IMR-90 (cell line): Measurements from ENCODE around the gene PHF21A. TPM values are rescaled to one million over a fixed set of nuclear protein-coding genes. Genes with fewer than 3 reads are reported as not detected.

ENCODE experiments used
- ATAC-seq: fragments of 200-7000 bp; cut with Tn5 transposase; 2 replicates; pipeline ENCODE4 v1.9.1; 2020; ENCODE audit warnings: low read depth, mild to moderate bottlenecking, moderate library complexity
- BruUV-seq: library from RNA; stranded (reverse); fragments of 400-500 nt; replicated peaks from 2 replicates; lab custom pipeline; 2021; lab: Mats Ljungman, UMichigan
- CTCF ChIA-PET: fragments of 300-600 bp; formaldehyde crosslinking; extraction: SDS; loops from one replicate; lab custom pipeline; 2021; ENCODE audit warnings: antibody characterized with exemption; lab: Yijun Ruan, JAX
- POLR2A ChIA-PET: fragments of 300-600 bp; sonication (Branson Sonifier 250); formaldehyde crosslinking; loops from one replicate; lab custom pipeline; 2022; ENCODE audit warnings: antibody characterized with exemption; ENCODE audit not compliant: unreplicated experiment; lab: Charles Lee
- DNase-seq: peaks from one replicate; pipeline ENCODE4 v3.0.0; 2013
- H2AFZ ChIP-seq: replicated peaks from 2 replicates; pipeline ENCODE3; 2013; ENCODE audit warnings: low read length, mild to moderate bottlenecking; ENCODE audit not compliant: poor library complexity
- H2AK5ac ChIP-seq: 2 replicates; pipeline ENCODE4 v1.6.1; 2013; ENCODE audit warnings: low read depth, low read length, inconsistent platforms
- H2AK9ac ChIP-seq: replicated peaks from 2 replicates; pipeline ENCODE3; 2013; ENCODE audit warnings: mild to moderate bottlenecking, low read depth, low read length, moderate library complexity; ENCODE audit not compliant: poor library complexity
- H2BK120ac ChIP-seq: 2 replicates; pipeline ENCODE4 v1.6.1; 2013; ENCODE audit warnings: low read depth, low read length, inconsistent platforms
- H2BK15ac ChIP-seq: 3 replicates; pipeline ENCODE4 v1.6.1; 2013; ENCODE audit warnings: low read depth, low read length, inconsistent platforms
- H2BK20ac ChIP-seq: 2 replicates; pipeline ENCODE4 v1.6.1; 2013; ENCODE audit warnings: low read depth, mild to moderate bottlenecking, inconsistent platforms, low read length, moderate library complexity
- H2BK5ac ChIP-seq: 2 replicates; pipeline ENCODE4 v1.6.1; 2013; ENCODE audit warnings: mild to moderate bottlenecking, low read depth, low read length, inconsistent platforms; ENCODE audit not compliant: poor library complexity, severe bottlenecking
- H3K14ac ChIP-seq: replicated peaks from 2 replicates; pipeline ENCODE4 v1.6.1; 2013; ENCODE audit warnings: low read depth, low read length, inconsistent platforms
- H3K18ac ChIP-seq: 2 replicates; pipeline ENCODE4 v1.6.1; 2013; ENCODE audit warnings: low read depth, low read length, control low read depth
- H3K23ac ChIP-seq: 2 replicates; pipeline ENCODE4 v1.6.1; 2013; ENCODE audit warnings: low read depth, low read length, inconsistent platforms
- H3K27ac ChIP-seq: 2 replicates; pipeline ENCODE4 v1.5.1; 2013; ENCODE audit warnings: mild to moderate bottlenecking, control low read depth, low read length; ENCODE audit not compliant: insufficient read depth
- H3K27me3 ChIP-seq: 2 replicates; pipeline ENCODE4 v1.6.1; 2013; ENCODE audit warnings: low read length; ENCODE audit not compliant: control insufficient read depth, insufficient read depth
- H3K36me3 ChIP-seq: 2 replicates; pipeline ENCODE4 v1.6.1; 2013; ENCODE audit warnings: low read length, mixed read lengths; ENCODE audit not compliant: control insufficient read depth, insufficient read depth
- H3K4ac ChIP-seq: 2 replicates; pipeline ENCODE4 v1.6.1; 2013; ENCODE audit warnings: low read depth, low read length, inconsistent platforms
- H3K4me1 ChIP-seq: 2 replicates; pipeline ENCODE4 v1.6.1; 2013; ENCODE audit warnings: low read length, mixed read lengths; ENCODE audit not compliant: control insufficient read depth, insufficient read depth
- H3K4me2 ChIP-seq: 2 replicates; pipeline ENCODE4 v1.6.1; 2013; ENCODE audit warnings: low read depth, mild to moderate bottlenecking, control low read depth, low read length, moderate library complexity
- H3K4me3 ChIP-seq: 2 replicates; pipeline ENCODE4 v1.5.1; 2013; ENCODE audit warnings: low read depth, mild to moderate bottlenecking, control low read depth, low read length, moderate library complexity; ENCODE audit not compliant: insufficient read depth
- H3K56ac ChIP-seq: 2 replicates; pipeline ENCODE4 v1.6.1; 2013; ENCODE audit warnings: low read length, inconsistent platforms; ENCODE audit not compliant: insufficient read depth; ENCODE audit errors: extremely low read depth
- H3K79me1 ChIP-seq, 2 experiments: 2 replicates each; pipeline ENCODE4 v1.6.1; 2013; ENCODE audit warnings: low read length in 2 of 2, inconsistent platforms in 1 of 2, low read depth in 1 of 2
- H3K9ac ChIP-seq: 2 replicates; pipeline ENCODE4 v1.6.1; 2013; ENCODE audit warnings: low read depth, low read length, control low read depth
- H3K9me1 ChIP-seq: 2 replicates; pipeline ENCODE4 v1.6.1; 2013; ENCODE audit warnings: low read length, inconsistent platforms; ENCODE audit not compliant: insufficient read depth
- H3K9me3 ChIP-seq: 2 replicates; pipeline ENCODE4 v1.6.1; 2013; ENCODE audit warnings: low read length; ENCODE audit not compliant: control insufficient read depth, insufficient read depth
- H4K20me1 ChIP-seq: 2 replicates; pipeline ENCODE4 v1.6.1; 2013; ENCODE audit warnings: low read length, inconsistent platforms; ENCODE audit not compliant: insufficient read depth
- H4K5ac ChIP-seq: 2 replicates; pipeline ENCODE4 v1.6.1; 2013; ENCODE audit warnings: mild to moderate bottlenecking, low read depth, low read length, control low read depth
- H4K8ac ChIP-seq, 2 experiments: 2 replicates each; pipeline ENCODE4 v1.6.1; 2013; ENCODE audit warnings: low read depth in 2 of 2, low read length in 2 of 2, control low read depth in 1 of 2, inconsistent platforms in 1 of 2
- H4K91ac ChIP-seq: 2 replicates; pipeline ENCODE4 v1.6.1; 2013; ENCODE audit warnings: low read depth, low read length, inconsistent platforms; ENCODE audit not compliant: insufficient read depth
- CEBPB ChIP-seq: IDR thresholded peaks from 2 replicates; pipeline ENCODE4 v1.6.1; 2012; ENCODE audit warnings: low read depth, low read length, improper control_type of control experiment
- FOS ChIP-seq: fragments of 150-350 bp; IDR thresholded peaks from 2 replicates; pipeline ENCODE4 v1.6.1; 2016; ENCODE audit warnings: low read depth, low read length
- MAZ ChIP-seq: IDR thresholded peaks from 2 replicates; pipeline ENCODE4 v1.6.1; 2012; ENCODE audit warnings: low read depth, mild to moderate bottlenecking, low read length, improper control_type of control experiment, moderate library complexity, borderline replicate concordance
- NFE2L2 ChIP-seq: fragments of 150-350 bp; IDR thresholded peaks from 2 replicates; pipeline ENCODE4 v1.6.1; 2016; ENCODE audit warnings: low read depth, mild to moderate bottlenecking, low read length
- RAD21 ChIP-seq: IDR thresholded peaks from 2 replicates; pipeline ENCODE4 v1.6.1; 2012; ENCODE audit warnings: low read length, improper control_type of control experiment
- WGBS, 2 experiments: methylation state at CpG; one replicate each; pipeline versions ENCODE4 v1.1.5 to v1.1.7; 2013; ENCODE audit warnings: missing lambda C conversion rate in 2 of 2; ENCODE audit not compliant: insufficient read length in 1 of 2; ENCODE audit errors: extremely low coverage in 2 of 2; 5-methylcytosine and 5-hydroxymethylcytosine counted together
- dilution Hi-C: fragments of 300-500 bp; cut with HindIII; formaldehyde crosslinking; loops from one replicate; pipeline ENCODE4 v1.14.3; 2018; ENCODE audit warnings: low sequenced_read_pairs; ENCODE audit not compliant: unreplicated experiment
- in situ Hi-C: fragments of 300-500 bp; cut with MboI; formaldehyde crosslinking; loops from 3 replicates; pipeline ENCODE4 v1.14.3; 2019; ENCODE audit warnings: low sequenced_read_pairs, inconsistent platforms, mixed read lengths
- intact Hi-C: fragments of 100-400 bp; cut with micrococcal nuclease; formaldehyde crosslinking; loops from 2 replicates; pipeline ENCODE4 v1.10.0; 2022
- polyA plus RNA-seq, 3 experiments: library from polyadenylated mRNA; depleted of rRNA; stranded (reverse); fragments of >200 nt; gene quantifications; 2 replicates each; pipeline ENCODE4 v1.2.3, GENCODE V29; 2012; ENCODE audit warnings: low replicate concordance in 1 of 3
- total RNA-seq: library from RNA; depleted of rRNA; stranded (reverse); fragments of >200 nt; gene quantifications from 2 replicates; pipeline ENCODE4 v1.2.3, GENCODE V29; 2012
- TF ChIP-seq, protein P1 (sequence below): fragments of 150-350 bp; IDR thresholded peaks from 2 replicates; pipeline ENCODE4 v1.6.1; 2017; ENCODE audit warnings: mild to moderate bottlenecking, antibody characterized with exemption, low read length, low read depth
- TF ChIP-seq, protein P2 (sequence below): fragments of 150-350 bp; IDR thresholded peaks from 2 replicates; pipeline ENCODE4 v1.6.1; 2016; ENCODE audit warnings: low read depth, mild to moderate bottlenecking, low read length, moderate library complexity, borderline replicate concordance

Gene PHF21A
- total and polyA plus RNA-seq, 2 of the 4 experiments (the other 2 are of a cell fraction) = 9.0 to 20.6 TPM

DNA sequence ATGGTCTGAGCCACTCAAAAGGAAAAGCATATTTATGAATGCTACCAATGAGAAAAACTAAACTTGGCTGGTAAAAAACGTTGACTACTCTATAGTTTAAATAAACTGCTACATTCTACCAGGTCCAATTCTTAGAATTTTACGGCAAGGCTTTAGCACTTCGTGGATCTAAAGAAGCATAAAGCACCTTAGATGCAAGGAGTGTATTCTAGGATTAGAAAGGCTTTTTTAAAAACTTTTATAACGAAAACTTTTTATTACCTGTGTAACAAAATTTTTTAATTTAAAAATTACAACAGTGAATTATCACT is 13.9 kb downstream of the PHF21A start:
- H2AFZ ChIP-seq = no peak overlapping the region
- BruUV-seq = no TSS peak
- peaks cover 28 to 60% of the 10 kb centered on the region in 2 experiments for H3K79me1 ChIP-seq
- peaks cover 2% of the 10 kb centered on the region; the same call in 1 of the 2 replicates for H3K4me1 ChIP-seq
- no peak for DNase-seq
- no peak overlapping the region for H2BK20ac ChIP-seq
- POLR2A ChIA-PET = no interaction called here
- TF ChIP-seq RAD21 (no peak), MAZ (no peak), FOS (no peak), CEBPB (no peak), NFE2L2 (no peak)
- TF ChIP-seq, protein P1, sequence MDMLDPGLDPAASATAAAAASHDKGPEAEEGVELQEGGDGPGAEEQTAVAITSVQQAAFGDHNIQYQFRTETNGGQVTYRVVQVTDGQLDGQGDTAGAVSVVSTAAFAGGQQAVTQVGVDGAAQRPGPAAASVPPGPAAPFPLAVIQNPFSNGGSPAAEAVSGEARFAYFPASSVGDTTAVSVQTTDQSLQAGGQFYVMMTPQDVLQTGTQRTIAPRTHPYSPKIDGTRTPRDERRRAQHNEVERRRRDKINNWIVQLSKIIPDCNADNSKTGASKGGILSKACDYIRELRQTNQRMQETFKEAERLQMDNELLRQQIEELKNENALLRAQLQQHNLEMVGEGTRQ = no peak
- TF ChIP-seq, protein P2, sequence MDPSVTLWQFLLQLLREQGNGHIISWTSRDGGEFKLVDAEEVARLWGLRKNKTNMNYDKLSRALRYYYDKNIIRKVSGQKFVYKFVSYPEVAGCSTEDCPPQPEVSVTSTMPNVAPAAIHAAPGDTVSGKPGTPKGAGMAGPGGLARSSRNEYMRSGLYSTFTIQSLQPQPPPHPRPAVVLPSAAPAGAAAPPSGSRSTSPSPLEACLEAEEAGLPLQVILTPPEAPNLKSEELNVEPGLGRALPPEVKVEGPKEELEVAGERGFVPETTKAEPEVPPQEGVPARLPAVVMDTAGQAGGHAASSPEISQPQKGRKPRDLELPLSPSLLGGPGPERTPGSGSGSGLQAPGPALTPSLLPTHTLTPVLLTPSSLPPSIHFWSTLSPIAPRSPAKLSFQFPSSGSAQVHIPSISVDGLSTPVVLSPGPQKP = no peak
- H3K36me3 ChIP-seq = no peaks in the 10 kb centered on the region
- WGBS, 2 experiments = no CpG with 5 or more reads among the region's 4 CpGs
- dilution Hi-C loops (no loop called here), in situ Hi-C loops (loop anchor here (25.0 kb wide), 1 partner anchor 205 kb away; no protein-coding TSS in a partner anchor), intact Hi-C loops (no loop called here)
- H2AK5ac ChIP-seq = no peak overlapping the region
- H3K4me3 ChIP-seq = no peak overlapping the region
- H3K4me2 ChIP-seq = no peak overlapping the region
- H3K9me3 ChIP-seq = no peaks in the 10 kb centered on the region
- H2AK9ac ChIP-seq = no peak overlapping the region
- no peak overlapping the region for H2BK15ac ChIP-seq
- no peak overlapping the region for H2BK5ac ChIP-seq
- no peak overlapping the region for H3K14ac ChIP-seq
- no peak overlapping the region for H3K23ac ChIP-seq
- H3K18ac ChIP-seq = no peak overlapping the region
- H4K91ac ChIP-seq = no peak overlapping the region
- CTCF ChIA-PET = no interaction called here
- H3K27ac ChIP-seq = no peak overlapping the region
- no peak overlapping the region for H4K8ac ChIP-seq
- no peak overlapping the region for H3K4ac ChIP-seq
- H3K9me1 ChIP-seq = peaks cover 5% of the 10 kb centered on the region; the same call in 1 of the 2 replicates
- no peak overlapping the region for H3K56ac ChIP-seq
- H4K5ac ChIP-seq = no peak overlapping the region
- no peak overlapping the region for H3K9ac ChIP-seq
- no peak for ATAC-seq
- H3K27me3 ChIP-seq = no peaks in the 10 kb centered on the region
- no peak overlapping the region for H2BK120ac ChIP-seq
- peaks cover 50% of the 10 kb centered on the region for H4K20me1 ChIP-seq
